Measurements from ENCODE around the gene MED9.

The MED9 gene

GRCh38 chr17:17503566-17504130 lies 26.8 kb downstream of the MED9 start:
- DNase-seq (ENCODE audit: low read depth in 1 of 2, low spot score in 1 of 2), result no peak

GRCh38 chr17:17504341-17505140 lies 27.7 kb downstream of the MED9 start:
- DNase-seq (ENCODE audit: low read depth in 1 of 2, low spot score in 1 of 2), result no peak

- DNase-seq (ENCODE audit: low read depth in 1 of 2, low spot score in 1 of 2), result no peak
Measured at GRCh38 chr17:17505151-17505550, 28.4 kb downstream of the MED9 start.

- no peak for DNase-seq (ENCODE audit: low read depth in 1 of 2, low spot score in 1 of 2)
Measured at GRCh38 chr17:17505610-17506171, 28.9 kb downstream of the MED9 start.

GRCh38 chr17:17506181-17506741 lies 29.5 kb downstream of the MED9 start:
- DNase-seq (ENCODE audit: low read depth in 1 of 2, low spot score in 1 of 2), result no peak

- no peak for DNase-seq (ENCODE audit: low read depth in 1 of 2, low spot score in 1 of 2)
Measured at GRCh38 chr17:17506893-17507464, 30.2 kb downstream of the MED9 start.

- no peak for DNase-seq (ENCODE audit: low read depth in 1 of 2, low spot score in 1 of 2)
Measured at GRCh38 chr17:17507465-17508011, 30.7 kb downstream of the MED9 start.

- DNase-seq (ENCODE audit: low read depth in 1 of 2, low spot score in 1 of 2), result no peak
Measured at GRCh38 chr17:17508019-17508535, 31.3 kb downstream of the MED9 start.

GRCh38 chr17:17508646-17509591 lies 32.1 kb downstream of the MED9 start:
- DNase-seq (ENCODE audit: low read depth in 1 of 2, low spot score in 1 of 2), result no peak

- DNase-seq (ENCODE audit: low read depth in 1 of 2, low spot score in 1 of 2), result no peak
Measured at GRCh38 chr17:17509601-17510425, 33.0 kb downstream of the MED9 start.

- DNase-seq (ENCODE audit: low read depth in 1 of 2, low spot score in 1 of 2), result no peak
Measured at GRCh38 chr17:17510456-17511292, 33.9 kb downstream of the MED9 start.

GRCh38 chr17:17511293-17511741 lies 34.5 kb downstream of the MED9 start:
- no peak for DNase-seq (ENCODE audit: low read depth in 1 of 2, low spot score in 1 of 2)

GRCh38 chr17:17511881-17512858 lies 35.4 kb downstream of the MED9 start:
- DNase-seq (ENCODE audit: low read depth in 1 of 2, low spot score in 1 of 2), result no peak

GRCh38 chr17:17512866-17513265 lies 36.1 kb downstream of the MED9 start:
- no peak for DNase-seq (ENCODE audit: low read depth in 1 of 2, low spot score in 1 of 2)

GRCh38 chr17:17513626-17514025 lies 36.8 kb downstream of the MED9 start:
- no peak for DNase-seq (ENCODE audit: low read depth in 1 of 2, low spot score in 1 of 2)

- DNase-seq (ENCODE audit: low read depth in 1 of 2, low spot score in 1 of 2), result no peak
Measured at GRCh38 chr17:17514361-17514992, 37.7 kb downstream of the MED9 start.

All from stimulated activated CD4-positive, alpha-beta T cell treated with anti-CD3 and anti-CD28 coated beads, Interleukin-15, amount 100 ng/mL, for 1 hour (primary cell).